Measurements from ENCODE around the gene CYBB.

Gene CYBB

GRCh38 chrX:37809970-37810369 is 30.1 kb downstream of the CYBB start (continued):
- no peak for TF ChIP-seq ZNF513 (tag by site-specific recombination; IDR thresholded peaks at IDR 0.05)
- TF ChIP-seq ZNF146 (tag by site-specific recombination; IDR thresholded peaks at IDR 0.05) = no peak
- TF ChIP-seq ZNF621 (tag by site-specific recombination; IDR thresholded peaks at IDR 0.05) = no peak
- no peak for TF ChIP-seq ZNF391 (tag by site-specific recombination; IDR thresholded peaks at IDR 0.05; ENCODE audit: borderline replicate concordance, low read depth)
- no peak for TF ChIP-seq ZNF148 (tag by site-specific recombination; IDR thresholded peaks at IDR 0.05; ENCODE audit: borderline replicate concordance)
- no peak for TF ChIP-seq ZFP3 (tag by site-specific recombination; IDR thresholded peaks at IDR 0.05; ENCODE audit: low read depth)
- no peak for TF ChIP-seq ZNF626 (tag by site-specific recombination; IDR thresholded peaks at IDR 0.05)
- no peak for TF ChIP-seq ZIC2 (tag by site-specific recombination; IDR thresholded peaks at IDR 0.05)

GRCh38 chrX:37812110-37812509 is 32.3 kb downstream of the CYBB start:
- TF ChIP-seq ZNF132 (tag by site-specific recombination; IDR thresholded peaks at IDR 0.05; ENCODE audit: borderline replicate concordance) = no peak
- TF ChIP-seq ZNF692 (tag by site-specific recombination; IDR thresholded peaks at IDR 0.05) = no peak
- no peak for TF ChIP-seq ZIC2 (tag by site-specific recombination; IDR thresholded peaks at IDR 0.05)
- no peak for TF ChIP-seq KLF10 (tag by site-specific recombination; IDR thresholded peaks at IDR 0.05)
- no peak overlapping the region for H3K27ac ChIP-seq (ENCODE audit: extremely low read depth, low read depth, low read length)
- ChIA-PET POLR2A (interaction anchor here (0.6 kb wide), 1 partner anchor 243 kb away, joined by 3 read pairs; no protein-coding TSS in a partner anchor), CTCF (no interaction called here)
- H3K9me3 ChIP-seq (ENCODE audit: control insufficient read depth, insufficient read depth, low read depth, low read length) = no peaks in the 10 kb centered on the region
- no peak overlapping the region for H3K4me3 ChIP-seq (ENCODE audit: low read depth, low read length)
- no peaks in the 10 kb centered on the region for H3K4me1 ChIP-seq (ENCODE audit: control insufficient read depth, insufficient read depth, low read length)
- H3K36me3 ChIP-seq (ENCODE audit: control insufficient read depth in 2 of 2, insufficient read depth in 1 of 2, low read length in 2 of 2) = no peaks in the 10 kb centered on the region

GRCh38 chrX:37813570-37813969 is 33.7 kb downstream of the CYBB start:
- no peak for TF ChIP-seq ZNF76 (tag by site-specific recombination; IDR thresholded peaks at IDR 0.05; ENCODE audit: borderline replicate concordance, low read depth)
- no peak for TF ChIP-seq ZNF18 (tag by site-specific recombination; IDR thresholded peaks at IDR 0.05)
- no peak for TF ChIP-seq ZNF777 (tag by site-specific recombination; IDR thresholded peaks at IDR 0.05; ENCODE audit: borderline replicate concordance)
- TF ChIP-seq ZNF324 (tag by site-specific recombination; IDR thresholded peaks at IDR 0.05) = no peak
- no peak for TF ChIP-seq ZNF677 (tag by site-specific recombination; IDR thresholded peaks at IDR 0.05)
- TF ChIP-seq ZEB2 (tag by site-specific recombination; IDR thresholded peaks at IDR 0.05) = no peak
- TF ChIP-seq ZBTB1 (tag by site-specific recombination; IDR thresholded peaks at IDR 0.05) = no peak
- no peak for TF ChIP-seq GFI1B (tag by site-specific recombination; IDR thresholded peaks at IDR 0.05)
- TF ChIP-seq ZNF19 (tag by site-specific recombination; IDR thresholded peaks at IDR 0.05; ENCODE audit: low read depth) = no peak
- TF ChIP-seq PRDM2 (tag by site-specific recombination; IDR thresholded peaks at IDR 0.05; ENCODE audit: borderline replicate concordance) = no peak
- Histone ChIP-seq H3K27ac (ENCODE audit: extremely low read depth, low read depth, low read length) (no peak overlapping the region), H3K9me3 (ENCODE audit: control insufficient read depth, insufficient read depth, low read depth, low read length) (no peaks in the 10 kb centered on the region), H3K36me3 (ENCODE audit: control insufficient read depth in 2 of 2, insufficient read depth in 1 of 2, low read length in 2 of 2) (no peaks in the 10 kb centered on the region), H3K4me3 (ENCODE audit: low read depth, low read length) (no peak overlapping the region), H3K4me1 (ENCODE audit: control insufficient read depth, insufficient read depth, low read length) (no peaks in the 10 kb centered on the region)
- POLR2A ChIA-PET = no interaction called here
- CTCF ChIA-PET = interaction anchor here (1.0 kb wide), 1 partner anchor 378 kb away, joined by 3 read pairs; no protein-coding TSS in a partner anchor

All from HEK293 (cell line).